ENCODE data around the gene PACS1. TPM values are rescaled to one million over a fixed set of nuclear protein-coding genes. Genes with fewer than 3 reads are reported as not detected.

Gene PACS1
- total RNA-seq, 1 experiment from 2014 or later, result 9.0 TPM

DNA sequence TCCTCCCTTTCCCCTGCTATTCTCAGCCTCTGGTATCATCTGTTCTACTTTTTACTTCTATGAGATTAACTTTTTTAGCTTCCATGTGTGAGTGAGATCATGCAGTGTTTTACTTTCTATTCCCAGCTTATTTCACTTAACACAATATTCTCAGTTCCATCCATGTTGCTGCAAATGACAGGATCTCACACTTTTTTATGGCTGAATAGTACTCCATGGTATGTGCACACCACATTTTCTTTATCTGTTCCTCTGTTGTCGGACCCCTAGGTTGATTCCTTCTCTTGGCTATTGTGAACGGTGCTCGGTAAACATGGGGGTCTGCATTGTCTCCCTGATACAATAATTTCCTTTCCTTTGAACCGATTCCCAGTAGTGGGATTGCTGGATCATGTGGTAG, 117.4 kb downstream of the PACS1 start:
- in situ Hi-C loops (cut with HindIII; ENCODE audit: low pct_unique_long_range_greater_than_20kb, low sequenced_read_pairs), result no loop called here
- DNase-seq (ENCODE audit: low read depth, low spot score), result no peak

DNA sequence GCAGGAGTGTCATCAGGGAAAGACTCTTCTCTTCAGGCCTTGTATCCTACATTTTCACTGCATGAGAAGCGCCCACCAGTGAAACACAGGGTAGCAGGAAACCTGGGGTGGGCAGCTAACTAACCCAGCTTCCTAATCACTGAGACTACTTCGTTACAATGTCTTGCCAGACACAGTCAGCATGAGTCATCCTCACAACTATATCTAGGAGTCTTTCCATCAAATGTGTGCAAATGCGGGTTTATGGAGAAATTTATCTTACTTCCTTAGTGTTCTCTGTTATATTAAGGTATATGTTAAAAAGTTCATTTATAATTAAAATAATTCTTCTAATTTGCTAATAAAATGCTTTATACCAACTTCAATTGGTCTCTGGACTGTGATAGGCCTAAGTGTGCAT, 118.5 kb downstream of the PACS1 start:
- in situ Hi-C loops (cut with HindIII; ENCODE audit: low pct_unique_long_range_greater_than_20kb, low sequenced_read_pairs), result no loop called here
- DNase-seq (ENCODE audit: low read depth, low spot score), result no peak

DNA sequence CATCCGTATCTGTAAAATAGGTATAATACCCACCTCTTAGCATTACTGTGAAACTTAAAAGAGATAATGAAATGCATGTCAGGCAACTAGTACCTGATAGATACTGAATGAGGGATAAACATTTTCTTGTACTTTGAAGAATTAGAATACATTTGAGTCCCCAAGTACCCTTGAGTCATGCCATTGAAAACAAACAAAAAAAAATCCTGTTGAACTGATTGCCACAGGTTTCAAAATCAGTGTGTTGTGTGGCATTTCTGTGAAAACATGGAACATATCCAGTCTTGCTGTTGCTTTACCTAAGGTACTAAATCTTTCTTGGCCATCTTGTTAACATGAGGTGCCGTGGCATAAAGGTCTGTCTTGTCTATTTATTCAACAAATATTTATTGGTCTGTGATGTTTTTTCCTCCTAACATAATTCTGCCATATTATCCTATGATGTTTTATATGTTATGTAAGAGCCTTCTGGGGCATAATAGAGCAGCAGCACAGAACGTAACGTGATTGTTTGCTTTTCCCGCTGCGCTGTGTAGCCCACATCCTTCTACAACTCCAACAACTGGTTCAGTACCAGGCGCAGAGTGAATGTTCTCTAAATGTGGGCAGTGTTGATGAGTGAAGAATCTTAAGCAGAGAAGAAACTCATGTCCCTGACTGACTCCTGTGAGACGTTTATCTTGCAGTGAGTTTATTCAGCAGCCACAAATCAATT, 119.1 kb downstream of the PACS1 start:
- no peak for DNase-seq (ENCODE audit: low read depth, low spot score)
- in situ Hi-C loops (cut with HindIII; ENCODE audit: low pct_unique_long_range_greater_than_20kb, low sequenced_read_pairs), result no loop called here

DNA sequence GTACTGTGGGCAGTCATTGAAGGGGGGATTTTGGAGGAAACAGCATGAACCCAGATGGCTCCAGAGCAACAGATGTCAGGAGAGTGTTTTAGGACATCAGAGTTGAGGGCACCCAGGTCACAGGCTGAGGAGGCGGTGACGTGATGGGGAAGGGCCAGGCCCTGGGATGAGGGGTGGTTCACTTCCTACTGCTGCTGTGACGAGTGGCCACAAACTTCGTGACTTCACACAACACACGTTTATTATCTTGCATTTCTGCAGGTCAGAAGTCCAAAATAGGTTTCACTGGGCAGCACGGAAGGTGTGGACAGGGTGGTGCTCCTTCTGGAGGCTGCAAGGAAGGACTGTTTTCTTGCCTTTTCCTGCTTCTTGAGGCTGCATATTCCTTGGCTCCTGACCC, 120.7 kb downstream of the PACS1 start:
- in situ Hi-C loops (cut with HindIII; ENCODE audit: low pct_unique_long_range_greater_than_20kb, low sequenced_read_pairs), result no loop called here
- no peak for DNase-seq (ENCODE audit: low read depth, low spot score)

DNA sequence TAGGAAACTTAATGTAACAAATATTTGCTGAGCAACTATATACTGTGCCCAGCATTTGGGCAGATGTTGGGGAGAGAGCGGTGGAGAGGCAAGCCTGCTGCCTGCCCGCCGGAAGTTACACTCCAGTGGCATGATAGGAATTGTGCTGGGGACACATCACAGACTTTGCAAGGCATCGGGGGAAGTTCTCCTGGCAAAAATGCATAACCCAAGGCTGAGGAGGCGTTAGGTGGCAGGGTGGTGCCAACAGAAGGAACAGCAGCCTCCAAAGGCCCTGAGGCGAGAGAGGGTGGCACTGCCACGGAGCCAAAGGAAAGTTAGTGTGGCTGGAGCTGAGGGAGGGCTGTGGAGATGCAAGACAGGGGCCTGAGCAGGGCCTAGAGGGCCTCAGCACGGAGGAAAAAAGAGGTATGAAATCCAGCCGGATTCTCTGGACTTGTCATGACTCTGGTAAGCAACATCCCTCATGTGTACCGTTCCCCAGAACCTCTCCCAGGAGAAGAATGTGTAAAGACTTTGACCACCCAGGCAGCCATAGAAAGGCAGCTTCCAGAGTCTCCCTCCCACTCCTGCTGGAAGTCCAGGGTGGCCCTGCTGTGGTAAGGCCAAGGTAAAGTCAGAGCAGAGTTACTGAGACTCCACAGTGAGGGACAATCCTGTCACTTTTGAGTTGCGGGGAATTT, 122.2 kb downstream of the PACS1 start:
- in situ Hi-C loops (cut with HindIII; ENCODE audit: low pct_unique_long_range_greater_than_20kb, low sequenced_read_pairs), result no loop called here
- DNase-seq (ENCODE audit: low read depth, low spot score), result no peak

DNA sequence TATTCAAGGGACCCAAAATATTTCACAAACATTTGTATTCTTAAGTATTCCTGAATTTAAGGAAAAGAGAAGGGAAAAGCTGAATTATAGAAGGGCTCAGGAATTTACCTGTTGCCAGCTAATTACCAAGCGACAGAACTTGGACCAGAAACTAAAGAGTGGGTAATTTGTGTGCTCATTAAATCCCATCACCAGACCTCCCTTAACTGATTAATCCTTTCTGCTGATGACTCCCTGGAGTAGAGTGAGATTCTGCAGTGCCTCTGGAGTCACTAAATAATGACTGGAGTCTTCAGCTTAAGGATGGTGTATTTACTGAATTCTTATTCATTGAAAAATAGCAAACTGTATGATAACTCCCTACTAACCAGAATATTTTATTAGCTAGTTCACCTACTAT, 124.3 kb downstream of the PACS1 start:
- in situ Hi-C loops (cut with HindIII; ENCODE audit: low pct_unique_long_range_greater_than_20kb, low sequenced_read_pairs), result no loop called here
- no peak for DNase-seq (ENCODE audit: low read depth, low spot score)

DNA sequence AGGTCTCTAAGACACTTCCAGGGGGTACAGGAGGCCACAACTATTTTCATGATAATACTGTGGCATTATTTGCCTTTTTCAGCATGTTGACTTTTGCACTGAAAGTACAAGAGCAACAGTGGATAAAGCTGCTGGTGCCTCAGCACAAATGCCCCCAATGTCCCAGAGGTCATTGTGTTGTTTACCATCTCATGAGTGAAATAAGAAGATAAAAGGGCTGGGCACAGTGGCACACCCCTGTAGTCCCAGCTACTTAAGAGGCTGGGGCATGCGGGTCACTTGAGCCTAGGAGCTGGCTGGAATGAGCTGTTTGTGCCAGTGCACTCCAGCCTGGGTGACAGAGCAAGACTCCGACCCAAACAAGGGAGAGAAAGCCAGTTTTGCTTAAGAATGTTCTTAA, 125.8 kb downstream of the PACS1 start:
- DNase-seq (ENCODE audit: low read depth, low spot score), result no peak
- in situ Hi-C loops (cut with HindIII; ENCODE audit: low pct_unique_long_range_greater_than_20kb, low sequenced_read_pairs), result no loop called here

DNA sequence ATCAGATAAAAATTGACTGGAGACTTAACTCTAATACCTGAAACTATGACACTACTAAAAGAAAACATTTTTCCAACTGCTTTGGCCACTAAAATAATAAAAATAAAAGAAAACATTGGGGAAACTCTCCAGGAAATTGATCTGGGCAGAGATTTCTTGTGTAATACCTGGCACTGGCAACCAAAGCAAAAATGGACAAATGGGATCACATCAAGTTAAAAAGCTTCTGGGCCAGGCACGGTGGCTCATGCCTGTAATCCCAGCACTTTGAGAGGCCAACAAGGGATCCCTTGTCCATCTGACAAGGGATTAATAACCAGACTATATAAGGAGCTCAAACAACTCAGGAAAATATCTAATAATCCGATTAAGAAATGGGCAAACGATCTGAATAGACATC, 133.8 kb downstream of the PACS1 start:
- in situ Hi-C loops (cut with HindIII; ENCODE audit: low pct_unique_long_range_greater_than_20kb, low sequenced_read_pairs), result no loop called here
- no peak for DNase-seq (ENCODE audit: low read depth, low spot score)

DNA sequence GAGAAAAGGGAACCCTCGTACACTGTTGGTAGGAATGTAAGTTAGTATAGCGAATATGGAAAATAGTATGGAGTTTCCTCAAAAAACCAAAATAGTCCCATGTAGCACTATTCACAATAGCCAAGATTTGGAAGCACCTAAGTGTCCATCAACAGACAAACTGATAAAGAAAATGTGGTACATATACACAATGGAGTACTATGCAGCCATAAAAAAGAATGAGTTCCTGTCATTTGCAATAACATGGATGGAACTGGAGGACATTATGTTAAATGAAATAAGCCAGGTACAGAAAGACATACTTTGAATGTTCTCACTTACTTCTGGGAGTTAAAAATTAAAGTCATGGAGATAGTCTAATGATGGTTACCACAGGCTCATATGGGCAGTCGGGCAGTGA, 134.3 kb downstream of the PACS1 start:
- in situ Hi-C loops (cut with HindIII; ENCODE audit: low pct_unique_long_range_greater_than_20kb, low sequenced_read_pairs), result no loop called here
- no peak for DNase-seq (ENCODE audit: low read depth, low spot score)

DNA sequence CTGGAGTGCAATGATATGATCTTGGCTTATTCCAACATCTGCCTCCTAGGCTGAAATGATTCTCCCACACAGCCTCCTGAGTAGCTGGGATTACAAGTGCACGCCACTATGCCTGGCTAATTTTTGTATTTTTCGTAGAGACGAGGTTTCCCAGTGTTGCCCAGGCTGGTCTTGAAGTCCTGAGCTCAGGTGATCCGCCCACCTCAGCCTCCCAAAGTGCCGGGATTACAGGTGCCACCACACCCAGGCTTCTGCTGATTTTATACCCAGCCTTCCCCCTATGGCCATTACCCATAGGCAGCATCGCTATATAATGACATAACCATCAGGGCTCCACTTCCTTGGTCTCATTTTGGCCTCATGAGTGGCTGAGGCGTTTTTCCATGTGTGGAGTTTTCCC, 137.7 kb downstream of the PACS1 start:
- in situ Hi-C loops (cut with HindIII; ENCODE audit: low pct_unique_long_range_greater_than_20kb, low sequenced_read_pairs), result no loop called here
- DNase-seq (ENCODE audit: low read depth, low spot score), result no peak

DNA sequence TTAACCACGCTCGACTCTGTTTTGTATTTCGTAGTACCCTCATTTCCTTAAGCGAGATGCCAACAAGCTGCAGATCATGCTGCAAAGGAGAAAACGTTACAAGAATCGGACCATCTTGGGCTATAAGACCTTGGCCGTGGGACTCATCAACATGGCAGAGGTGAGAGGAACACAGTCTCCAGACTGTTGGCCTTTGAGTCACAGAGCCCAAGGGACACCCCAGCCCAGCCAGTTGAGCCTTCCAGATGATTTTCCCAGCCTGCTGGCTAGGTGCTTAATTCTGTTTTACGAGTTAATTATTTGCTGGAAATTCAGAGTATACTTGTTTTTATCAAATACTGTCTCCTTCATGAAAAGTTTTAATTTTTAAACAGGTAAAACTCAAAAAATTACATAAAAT, 141.0 kb downstream of the PACS1 start:
- no peak for DNase-seq (ENCODE audit: low read depth, low spot score)
- in situ Hi-C loops (cut with HindIII; ENCODE audit: low pct_unique_long_range_greater_than_20kb, low sequenced_read_pairs), result no loop called here

DNA sequence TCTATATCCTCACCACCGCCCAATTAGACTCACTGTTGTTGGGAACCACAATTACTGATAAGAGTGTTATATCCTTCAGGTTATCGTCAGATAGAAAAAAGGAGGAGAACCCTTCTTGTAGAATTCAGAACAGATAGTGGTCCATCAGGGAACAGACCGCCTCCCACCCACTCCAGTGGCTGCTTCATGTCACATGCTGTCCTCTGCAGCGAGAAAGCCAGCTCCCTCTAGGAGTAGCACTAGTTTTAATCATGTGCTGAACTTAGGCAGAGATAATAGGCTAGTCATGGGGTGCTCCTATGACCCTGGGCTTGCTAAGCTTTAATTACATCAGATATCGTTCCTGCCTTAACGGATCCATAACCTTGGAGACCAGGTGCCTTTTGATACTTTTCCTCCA, 146.8 kb downstream of the PACS1 start:
- peak; percentile 16 for DNase-seq (ENCODE audit: low read depth, low spot score)
- in situ Hi-C loops (cut with HindIII; ENCODE audit: low pct_unique_long_range_greater_than_20kb, low sequenced_read_pairs), result no loop called here

DNA sequence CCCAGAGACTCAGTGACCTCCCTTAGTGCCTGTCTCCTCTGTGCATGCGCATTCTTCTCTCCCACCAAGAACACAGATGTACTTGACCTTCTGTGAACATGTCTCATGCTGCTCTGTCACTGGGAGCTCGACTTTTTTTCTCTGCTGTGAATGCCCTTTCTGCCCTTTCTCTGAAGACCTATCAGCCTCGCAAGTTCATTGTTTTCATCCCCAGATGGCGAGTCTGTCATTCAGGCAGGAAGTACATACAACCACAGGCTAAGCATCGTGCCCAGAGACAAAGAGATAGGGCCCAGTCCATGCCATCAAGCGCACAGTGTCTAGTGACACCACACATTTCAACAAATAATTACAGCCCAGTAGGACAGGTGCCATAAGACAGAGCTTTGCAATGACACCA, 148.0 kb downstream of the PACS1 start:
- DNase-seq (ENCODE audit: low read depth, low spot score), result no peak
- in situ Hi-C loops (cut with HindIII; ENCODE audit: low pct_unique_long_range_greater_than_20kb, low sequenced_read_pairs), result no loop called here

DNA sequence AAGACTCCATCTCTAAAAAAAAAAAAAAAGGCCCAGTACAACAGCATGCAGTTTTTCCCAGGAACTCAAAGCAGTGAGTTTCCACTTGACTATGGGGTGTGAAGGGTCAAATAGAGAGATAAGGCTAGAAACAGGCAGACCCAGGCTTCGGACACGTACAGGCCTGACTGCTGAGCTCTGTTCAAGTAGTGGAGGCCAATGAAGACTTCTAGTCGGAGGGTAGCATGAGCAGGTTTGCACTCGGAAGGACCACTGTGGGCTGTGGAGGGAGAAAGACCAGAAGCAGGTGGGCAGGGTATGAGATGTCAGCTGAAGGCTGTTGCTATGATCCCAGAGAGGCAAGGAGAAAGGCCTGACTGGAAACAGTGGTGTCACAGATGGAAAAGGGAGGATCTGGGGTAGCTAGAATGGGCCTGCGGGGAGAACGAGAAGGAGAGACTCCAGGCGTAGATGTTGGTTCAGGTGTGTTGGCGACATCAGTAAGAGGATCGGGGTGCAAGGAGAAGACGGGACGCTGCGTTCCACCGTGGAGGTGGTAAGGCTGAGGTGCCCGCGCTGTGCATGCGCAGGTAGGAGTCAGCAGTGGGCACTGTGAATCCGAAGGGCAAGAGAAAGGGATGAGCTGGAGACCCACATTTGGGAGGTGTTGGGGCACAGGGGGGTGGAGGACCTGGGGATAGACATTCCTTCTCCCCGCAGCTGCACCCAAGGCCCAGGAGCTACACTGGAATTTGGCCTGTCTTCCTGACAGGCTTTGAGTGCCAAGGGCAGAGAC, 149.0 kb downstream of the PACS1 start:
- in situ Hi-C loops (cut with HindIII; ENCODE audit: low pct_unique_long_range_greater_than_20kb, low sequenced_read_pairs), result no loop called here
- no peak for DNase-seq (ENCODE audit: low read depth, low spot score)

DNA sequence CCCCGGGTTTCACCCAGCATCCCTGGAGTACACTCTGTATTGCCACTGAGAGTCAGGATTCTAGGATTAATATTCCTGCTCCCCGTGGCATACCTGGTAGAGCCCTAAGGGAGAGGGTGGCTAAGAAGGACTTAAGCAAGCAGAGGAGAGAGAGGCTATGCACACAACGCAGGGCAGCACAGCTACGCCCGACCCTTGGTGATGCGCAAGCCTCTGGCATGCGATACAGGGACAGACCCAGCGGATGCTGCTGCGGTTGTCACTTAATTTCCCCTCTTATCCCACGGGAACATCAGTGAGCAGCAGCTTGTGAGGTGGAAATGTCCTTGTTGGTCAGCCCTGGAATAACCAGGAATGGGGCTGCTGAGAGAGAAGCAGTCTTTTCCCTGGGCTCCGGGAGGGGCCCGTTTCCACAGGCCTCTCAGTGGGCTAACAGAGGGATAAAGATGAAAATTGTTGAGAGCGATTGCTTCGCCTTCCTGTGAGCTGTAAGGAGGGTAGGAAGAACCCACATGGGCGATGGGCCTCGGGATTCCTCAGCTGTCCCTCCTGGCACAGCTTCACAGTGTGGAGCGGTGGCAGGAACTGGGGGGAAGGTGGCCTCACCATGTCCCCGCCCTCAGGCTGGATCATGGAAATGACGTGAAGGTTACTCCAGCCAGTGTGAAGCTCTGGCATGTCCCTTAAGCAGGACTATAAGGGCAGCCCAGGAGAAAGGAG, 149.9 kb downstream of the PACS1 start:
- in situ Hi-C loops (cut with HindIII; ENCODE audit: low pct_unique_long_range_greater_than_20kb, low sequenced_read_pairs), result no loop called here
- no peak for DNase-seq (ENCODE audit: low read depth, low spot score)

DNA sequence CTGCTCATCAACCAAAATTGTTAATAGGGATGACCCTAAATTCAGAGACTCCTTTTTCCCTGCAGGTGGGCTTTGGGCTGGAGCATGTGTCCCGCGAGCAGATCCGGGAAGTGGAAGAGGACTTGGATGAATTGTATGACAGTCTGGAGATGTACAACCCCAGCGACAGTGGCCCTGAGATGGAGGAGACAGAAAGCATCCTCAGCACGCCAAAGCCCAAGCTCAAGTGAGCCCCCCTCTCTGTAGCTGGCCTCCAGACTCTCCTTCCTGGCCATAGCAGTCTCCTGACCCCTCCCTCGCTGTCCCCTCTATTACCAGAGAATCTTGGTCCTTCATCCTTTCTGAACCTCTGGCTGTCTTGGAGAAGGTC, 150.5 kb downstream of the PACS1 start:
- no peak for DNase-seq (ENCODE audit: low read depth, low spot score)
- in situ Hi-C loops (cut with HindIII; ENCODE audit: low pct_unique_long_range_greater_than_20kb, low sequenced_read_pairs), result no loop called here

DNA sequence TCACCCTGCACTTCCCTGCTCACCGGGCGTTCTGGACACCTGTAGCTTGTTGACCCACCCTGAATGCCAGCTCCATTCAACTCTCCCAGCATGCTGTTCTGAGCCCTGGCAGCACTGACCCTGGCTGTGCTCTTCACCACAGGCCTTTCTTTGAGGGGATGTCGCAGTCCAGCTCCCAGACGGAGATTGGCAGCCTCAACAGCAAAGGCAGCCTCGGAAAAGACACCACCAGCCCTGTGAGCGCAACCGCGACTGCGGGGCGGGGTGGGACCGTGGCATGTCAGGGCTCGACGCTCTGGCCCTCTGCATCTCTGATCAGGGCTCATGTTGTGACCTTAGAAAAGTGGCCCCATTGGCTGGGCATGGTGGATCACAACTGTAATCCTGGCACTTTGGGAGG, 150.9 kb downstream of the PACS1 start:
- in situ Hi-C loops (cut with HindIII; ENCODE audit: low pct_unique_long_range_greater_than_20kb, low sequenced_read_pairs), result no loop called here
- DNase-seq (ENCODE audit: low read depth, low spot score), result no peak

DNA sequence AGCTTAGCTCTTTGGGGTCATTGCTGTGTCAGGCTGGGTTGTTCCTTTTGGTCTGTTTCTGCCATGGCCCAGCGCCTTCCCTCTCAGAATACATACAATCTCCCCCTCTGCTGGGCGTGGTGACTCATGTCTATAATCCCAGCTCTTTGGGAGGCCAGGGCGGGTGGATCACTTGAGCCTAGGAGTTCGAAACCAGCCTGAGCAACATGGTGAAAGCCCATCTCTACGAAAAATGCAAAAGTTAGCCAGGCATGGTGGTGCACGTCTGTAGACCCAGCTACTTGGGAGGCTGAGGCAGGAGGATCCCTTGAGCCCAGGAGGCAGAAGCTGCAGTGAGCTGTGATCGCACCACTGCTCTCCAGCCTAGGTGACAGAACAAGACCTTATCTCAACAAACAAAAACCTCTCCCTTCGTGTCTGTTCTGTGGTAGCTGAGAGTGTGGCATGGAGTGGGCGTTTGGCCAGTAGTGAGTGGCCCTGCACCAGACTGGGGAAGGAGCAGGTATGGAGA, 151.7 kb downstream of the PACS1 start:
- no peak for DNase-seq (ENCODE audit: low read depth, low spot score)
- in situ Hi-C loops (cut with HindIII; ENCODE audit: low pct_unique_long_range_greater_than_20kb, low sequenced_read_pairs), result no loop called here
